Liver (tissue), 9 donors: Measurements from ENCODE around the gene FRRS1. TPM values are rescaled to one million over a fixed set of nuclear protein-coding genes. Genes with fewer than 3 reads are reported as not detected.

Experiments used
- DNase-seq: peaks from one replicate; pipeline ENCODE4 v3.0.0-alpha.2; 2017; ENCODE audit warnings: low spot score
- H3K27ac ChIP-seq, 2 donors: one replicate each; pipeline ENCODE4 v1.7.0; 2013; ENCODE audit warnings: inconsistent platforms in 2 of 2, low read length in 2 of 2, control low read depth in 1 of 2, low read depth in 1 of 2, mild to moderate bottlenecking in 1 of 2
- H3K27me3 ChIP-seq, 4 donors: one replicate each; pipeline versions ENCODE4 v1.6.1 to v1.7.0; 2013; ENCODE audit warnings: low read length in 3 of 4, inconsistent platforms in 1 of 4, mild to moderate bottlenecking in 1 of 4, moderate library complexity in 1 of 4; ENCODE audit not compliant: control insufficient read depth in 4 of 4, insufficient read depth in 4 of 4
- H3K36me3 ChIP-seq, 4 donors: one replicate each; pipeline versions ENCODE4 v1.6.1 to v1.7.0; 2013; ENCODE audit warnings: low read length in 3 of 4, mild to moderate bottlenecking in 3 of 4, low read depth in 1 of 4, moderate library complexity in 1 of 4; ENCODE audit not compliant: control insufficient read depth in 4 of 4, insufficient read depth in 3 of 4
- H3K4me1 ChIP-seq, 4 donors: one replicate each; pipeline versions ENCODE4 v1.6.1 to v1.7.0; 2013; ENCODE audit warnings: low read length in 3 of 4, mild to moderate bottlenecking in 3 of 4, moderate library complexity in 1 of 4; ENCODE audit not compliant: control insufficient read depth in 4 of 4, insufficient read depth in 4 of 4
- H3K4me3 ChIP-seq, 3 donors: one replicate each; pipeline versions ENCODE4 v1.6.1 to v1.7.0; 2013; ENCODE audit warnings: low read length in 3 of 3, control low read depth in 1 of 3, low read depth in 1 of 3, mild to moderate bottlenecking in 1 of 3
- H3K9ac ChIP-seq, 2 donors: one replicate each; pipeline ENCODE4 v1.7.0; 2013; ENCODE audit warnings: low read length in 2 of 2, mild to moderate bottlenecking in 2 of 2, moderate library complexity in 2 of 2, control low read depth in 1 of 2, low read depth in 1 of 2
- H3K9me3 ChIP-seq, 4 donors: one replicate each; pipeline versions ENCODE4 v1.6.1 to v1.7.0; 2013; ENCODE audit warnings: low read length in 3 of 4; ENCODE audit not compliant: control insufficient read depth in 4 of 4
- ATF3 ChIP-seq: IDR thresholded peaks from 2 replicates; pipeline ENCODE4 v1.6.1; 2016; ENCODE audit warnings: antibody characterized with exemption
- CTCF ChIP-seq: fragments of 150-350 bp; IDR thresholded peaks from 2 replicates; pipeline ENCODE4 v1.5.1; 2017; ENCODE audit warnings: improper control_type of control experiment, low read depth, low read length; ENCODE audit not compliant: missing input control
- EGR1 ChIP-seq, 2 donors: IDR thresholded peaks; 2 replicates each; pipeline ENCODE4 v1.6.1; 2016 to 2018; ENCODE audit warnings: antibody characterized with exemption in 2 of 2, low read depth in 2 of 2
- FOXA1 ChIP-seq: IDR thresholded peaks from 2 replicates; pipeline ENCODE4 v1.6.1; 2016; ENCODE audit warnings: antibody characterized with exemption
- FOXA2 ChIP-seq: IDR thresholded peaks from 2 replicates; pipeline ENCODE4 v1.6.1; 2016; ENCODE audit warnings: antibody characterized with exemption
- GABPA ChIP-seq, 2 donors: IDR thresholded peaks in 1 of 2; conservative IDR thresholded peaks in 1 of 2; 2 replicates each; pipeline ENCODE4 v1.6.1; 2016; ENCODE audit warnings: antibody characterized with exemption in 2 of 2, mild to moderate bottlenecking in 1 of 2, moderate library complexity in 1 of 2
- HNF4A ChIP-seq, 2 donors: conservative IDR thresholded peaks; 2 replicates each; pipeline ENCODE4 v1.6.1; 2016; ENCODE audit warnings: antibody characterized with exemption in 2 of 2, mild to moderate bottlenecking in 2 of 2
- HNF4G ChIP-seq: IDR thresholded peaks from 2 replicates; pipeline ENCODE4 v1.6.1; 2016; ENCODE audit warnings: antibody characterized with exemption
- JUND ChIP-seq, 2 donors: IDR thresholded peaks; 2 replicates each; pipeline ENCODE4 v1.6.1; 2016; ENCODE audit warnings: antibody characterized with exemption in 2 of 2
- MAX ChIP-seq: IDR thresholded peaks from 2 replicates; pipeline ENCODE4 v1.6.1; 2016; ENCODE audit warnings: antibody characterized with exemption
- NR2F2 ChIP-seq: IDR thresholded peaks from 2 replicates; pipeline ENCODE4 v1.6.1; 2016; ENCODE audit warnings: antibody characterized with exemption
- RAD21 ChIP-seq, 2 donors: IDR thresholded peaks; 2 replicates each; pipeline ENCODE4 v1.6.1; 2016; ENCODE audit warnings: antibody characterized with exemption in 2 of 2, mild to moderate bottlenecking in 2 of 2
- REST ChIP-seq: IDR thresholded peaks from 2 replicates; pipeline ENCODE4 v1.6.1; 2016; ENCODE audit warnings: antibody characterized with exemption, mild to moderate bottlenecking
- SP1 ChIP-seq: IDR thresholded peaks from 2 replicates; pipeline ENCODE4 v1.6.1; 2018; ENCODE audit warnings: antibody characterized with exemption, mild to moderate bottlenecking
- TAF1 ChIP-seq: conservative IDR thresholded peaks from 2 replicates; pipeline ENCODE4 v1.6.1; 2016; ENCODE audit warnings: antibody characterized with exemption, mild to moderate bottlenecking
- YY1 ChIP-seq: IDR thresholded peaks from 2 replicates; pipeline ENCODE4 v1.6.1; 2016; ENCODE audit warnings: antibody characterized with exemption, mild to moderate bottlenecking
- ZBTB33 ChIP-seq: IDR thresholded peaks from 2 replicates; pipeline ENCODE4 v1.6.1; 2016; ENCODE audit warnings: antibody characterized with exemption
- WGBS: extraction: QIAGEN DNeasy Blood & Tissue Kit; methylation state at CpG from one replicate; pipeline ENCODE4 v1.1.7; 2013; 5-methylcytosine and 5-hydroxymethylcytosine counted together
- polyA plus RNA-seq, 2 donors: library from polyadenylated mRNA; stranded (reverse) in 1 of 2; unstranded in 1 of 2; fragments of 200-250 nt in 1 of 2; fragments of >200 nt in 1 of 2; fragmentation: Nextera tagmentation in 1 of 2; extraction: Ambion mirVana in 1 of 2; gene quantifications; one replicate each; pipeline versions ENCODE4 v1.2.1 to v1.2.3, GENCODE V29; 2013 to 2015
- total RNA-seq, 2 donors: library from RNA; depleted of rRNA; stranded (reverse); fragments of >200 nt; gene quantifications; one replicate each; pipeline ENCODE4 v1.2.3, GENCODE V29; 2014
- donor health status: healthy.
- donor health status: healthy.
- donor health status: healthy.
- donor health status: healthy.
- donor health status: healthy.

FRRS1 gene
- total and polyA plus RNA-seq, 4 donors, result 2.7 to 87.4 (median 30.4) TPM

GRCh38 chr1:99754697-99755096, 11.7 kb downstream of the FRRS1 start:
- no peak overlapping the region for H3K9ac ChIP-seq
- no peaks in the 10 kb centered on the region for H3K27me3 ChIP-seq
- TF ChIP-seq HNF4A (conservative IDR thresholded peaks at IDR 0.05) (peak in 1 of 2 donors; percentile 11), EGR1 (IDR thresholded peaks at IDR 0.05; ENCODE audit: low read depth in 2 of 2) (no peak)
- H3K9me3 ChIP-seq, result no peaks in the 10 kb centered on the region
- H3K4me3 ChIP-seq, result no peak overlapping the region
- H3K4me1 ChIP-seq, result peaks cover 7 to 47% (median 30%) of the 10 kb centered on the region in 4 donors
- 85% methylated on average over 5 of the region's 5 CpGs for WGBS
- no peak for DNase-seq
- H3K27ac ChIP-seq, result no peak overlapping the region
- H3K36me3 ChIP-seq, result no peaks in the 10 kb centered on the region

GRCh38 chr1:99754055-99754626, 12.3 kb downstream of the FRRS1 start:
- DNase-seq, result no peak
- Histone ChIP-seq H3K36me3 (no peaks in the 10 kb centered on the region), H3K4me3 (no peak overlapping the region), H3K4me1 (peaks cover 7 to 46% (median 26%) of the 10 kb centered on the region in 4 donors), H3K27me3 (no peaks in the 10 kb centered on the region), H3K27ac (no peak overlapping the region), H3K9ac (no peak overlapping the region), H3K9me3 (no peaks in the 10 kb centered on the region)
- TF ChIP-seq SP1, result no peak
- no peak for TF ChIP-seq CTCF
- no peak for TF ChIP-seq EGR1 (IDR thresholded peaks at IDR 0.05; ENCODE audit: low read depth in 2 of 2)
- no peak for TF ChIP-seq GABPA (IDR thresholded peaks at IDR 0.05 in 1 of 2, conservative IDR thresholded peaks at IDR 0.05 in 1 of 2)
- no peak for TF ChIP-seq FOXA1
- no peak for TF ChIP-seq TAF1
- no peak for TF ChIP-seq RAD21 (IDR thresholded peaks at IDR 0.05)
- no peak for TF ChIP-seq NR2F2
- no peak for TF ChIP-seq HNF4G
- TF ChIP-seq ZBTB33, result no peak
- TF ChIP-seq MAX, result no peak
- WGBS, result 72% methylated on average over 2 of the region's 2 CpGs

GRCh38 chr1:99751877-99752504, 14.4 kb downstream of the FRRS1 start:
- H3K9me3 ChIP-seq, result no peaks in the 10 kb centered on the region
- no peak for DNase-seq
- peaks cover 4 to 42% (median 22%) of the 10 kb centered on the region in 4 donors for H3K4me1 ChIP-seq
- H3K4me3 ChIP-seq, result no peak overlapping the region
- no peaks in the 10 kb centered on the region for H3K27me3 ChIP-seq
- H3K27ac ChIP-seq, result peak overlapping the region; percentile 73 to 80
- H3K36me3 ChIP-seq, result no peaks in the 10 kb centered on the region
- 91% methylated on average over 1 of the region's 1 CpG for WGBS
- H3K9ac ChIP-seq, result no peak overlapping the region
- TF ChIP-seq FOXA1 (no peak), SP1 (no peak), EGR1 (IDR thresholded peaks at IDR 0.05; ENCODE audit: low read depth in 2 of 2) (peak in 1 of 2 donors; percentile 15), HNF4A (conservative IDR thresholded peaks at IDR 0.05) (peak; percentile 53 to 55), ATF3 (no peak), YY1 (peak; percentile 84), REST (peak; percentile 41), JUND (IDR thresholded peaks at IDR 0.05) (no peak), FOXA2 (no peak), ZBTB33 (no peak), RAD21 (IDR thresholded peaks at IDR 0.05) (peak in 1 of 2 donors; percentile 14)
